H9 (cell line): ENCODE results near the gene GATD1. TPM values are rescaled to one million over a fixed set of nuclear protein-coding genes. Genes with fewer than 3 reads are reported as not detected.
A peak's percentile ranks its signal among the peaks of the same experiment; 100 is the strongest.

Experiments used
- DNase-seq: peaks from one replicate; pipeline ENCODE4 v3.0.0-alpha.2; 2017
- H2AFZ ChIP-seq: one replicate; pipeline ENCODE4 v1.6.1; 2013; ENCODE audit warnings: mild to moderate bottlenecking, low read length, control low read depth, moderate library complexity
- H2AK5ac ChIP-seq: 2 replicates; pipeline ENCODE4 v1.6.1; 2013; ENCODE audit warnings: low read length, control low read depth, mixed read lengths; ENCODE audit not compliant: insufficient read length
- H2BK120ac ChIP-seq: one replicate; pipeline ENCODE4 v1.6.1; 2013; ENCODE audit warnings: low read depth, mild to moderate bottlenecking, low read length, control low read depth, inconsistent platforms; ENCODE audit not compliant: poor library complexity, severe bottlenecking
- H2BK12ac ChIP-seq: 2 replicates; pipeline ENCODE4 v1.6.1; 2013; ENCODE audit warnings: low read length, control low read depth, mixed read lengths, low read depth; ENCODE audit not compliant: insufficient read length
- H2BK15ac ChIP-seq: 2 replicates; pipeline ENCODE4 v1.6.1; 2013; ENCODE audit warnings: low read depth, low read length, control low read depth
- H2BK20ac ChIP-seq: one replicate; pipeline ENCODE4 v1.6.1; 2013; ENCODE audit warnings: low read depth, mild to moderate bottlenecking, low read length, control low read depth, inconsistent platforms; ENCODE audit not compliant: poor library complexity, severe bottlenecking
- H2BK5ac ChIP-seq: 2 replicates; pipeline ENCODE4 v1.6.1; 2013; ENCODE audit warnings: low read length, control low read depth, mixed read lengths; ENCODE audit not compliant: insufficient read length
- H3K14ac ChIP-seq: 2 replicates; pipeline ENCODE4 v1.6.1; 2013; ENCODE audit warnings: low read length, control low read depth; ENCODE audit not compliant: insufficient read depth
- H3K18ac ChIP-seq: 2 replicates; pipeline ENCODE4 v1.6.1; 2013; ENCODE audit warnings: low read depth, mild to moderate bottlenecking, mixed read lengths, low read length, control low read depth; ENCODE audit not compliant: insufficient read length
- H3K23ac ChIP-seq: 2 replicates; pipeline ENCODE4 v1.6.1; 2013; ENCODE audit warnings: low read length, control low read depth, mixed read lengths, low read depth; ENCODE audit not compliant: insufficient read length
- H3K23me2 ChIP-seq: 2 replicates; pipeline ENCODE4 v1.6.1; 2013; ENCODE audit warnings: low read depth, mild to moderate bottlenecking, mixed read lengths, low read length, control low read depth; ENCODE audit not compliant: insufficient read length, poor library complexity, severe bottlenecking
- H3K27ac ChIP-seq: 2 replicates; pipeline ENCODE4 v1.5.1; 2013; ENCODE audit warnings: low read length, control low read depth, mixed read lengths, low read depth; ENCODE audit not compliant: insufficient read length
- H3K27me3 ChIP-seq: 2 replicates; pipeline ENCODE4 v1.6.1; 2013; ENCODE audit warnings: low read length, control low read depth, inconsistent platforms; ENCODE audit not compliant: insufficient read depth
- H3K4ac ChIP-seq: 2 replicates; pipeline ENCODE4 v1.6.1; 2013; ENCODE audit warnings: low read depth, mild to moderate bottlenecking, control low read depth, inconsistent platforms, low read length, moderate library complexity
- H3K4me1 ChIP-seq: 2 replicates; pipeline ENCODE4 v1.6.1; 2013; ENCODE audit warnings: low read length, control low read depth, inconsistent platforms; ENCODE audit not compliant: insufficient read depth
- H3K4me2 ChIP-seq: 2 replicates; pipeline ENCODE4 v1.6.1; 2013; ENCODE audit warnings: low read length, control low read depth, mixed read lengths; ENCODE audit not compliant: insufficient read length, insufficient read depth
- H3K56ac ChIP-seq: 2 replicates; pipeline ENCODE4 v1.6.1; 2013; ENCODE audit warnings: low read depth, mild to moderate bottlenecking, mixed read lengths, low read length, control low read depth; ENCODE audit not compliant: insufficient read length
- H3K79me1 ChIP-seq: 2 replicates; pipeline ENCODE4 v1.6.1; 2013; ENCODE audit warnings: low read depth, mild to moderate bottlenecking, moderate library complexity, low read length, control low read depth, inconsistent platforms; ENCODE audit not compliant: insufficient read depth, poor library complexity, severe bottlenecking
- H3K79me2 ChIP-seq: 2 replicates; pipeline ENCODE4 v1.6.1; 2013; ENCODE audit warnings: low read length, control low read depth, inconsistent platforms; ENCODE audit not compliant: insufficient read depth
- H3K9ac ChIP-seq: 2 replicates; pipeline ENCODE4 v1.6.1; 2013; ENCODE audit warnings: low read length, control low read depth, mixed read lengths; ENCODE audit not compliant: insufficient read length; ENCODE audit errors: extremely low read depth
- H3K9me3 ChIP-seq: one replicate; pipeline ENCODE4 v1.6.1; 2013; ENCODE audit warnings: low read depth, low read length, inconsistent platforms; ENCODE audit not compliant: control insufficient read depth
- H3T11ph ChIP-seq: one replicate; pipeline ENCODE4 v1.6.1; 2013; ENCODE audit warnings: mild to moderate bottlenecking, low read length, control low read depth, inconsistent platforms
- H4K20me1 ChIP-seq: one replicate; pipeline ENCODE4 v1.6.1; 2013; ENCODE audit not compliant: control insufficient read depth, insufficient read length, insufficient read depth
- H4K5ac ChIP-seq: 2 replicates; pipeline ENCODE4 v1.6.1; 2013; ENCODE audit warnings: low read depth, mild to moderate bottlenecking, mixed read lengths, low read length, control low read depth; ENCODE audit not compliant: insufficient read length
- H4K8ac ChIP-seq: replicated peaks from 2 replicates; pipeline ENCODE4 v1.6.1; 2013; ENCODE audit warnings: low read length, control low read depth, mixed read lengths, low read depth; ENCODE audit not compliant: insufficient read length
- H4K91ac ChIP-seq: 2 replicates; pipeline ENCODE4 v1.6.1; 2013; ENCODE audit warnings: low read depth, mild to moderate bottlenecking, moderate library complexity, mixed read lengths, low read length, control low read depth; ENCODE audit not compliant: insufficient read length
- H3K27ac Mint-ChIP-seq, 3 experiments: 2 replicates in 2 of 3; 3 replicates in 1 of 3; pipeline ENCODE4 v1.8.0; 2020 to 2021; ENCODE audit warnings: mixed read lengths in 3 of 3, mild to moderate bottlenecking in 1 of 3, moderate library complexity in 1 of 3
- H3K27me3 Mint-ChIP-seq: 2 replicates; pipeline ENCODE4 v1.8.0; 2021; ENCODE audit warnings: low read depth, mild to moderate bottlenecking, moderate library complexity, mixed read lengths
- H3K36me3 Mint-ChIP-seq, 3 experiments: 2 replicates in 2 of 3; 3 replicates in 1 of 3; pipeline ENCODE4 v1.8.0; 2020 to 2021; ENCODE audit warnings: low read depth in 3 of 3, mixed read lengths in 3 of 3; ENCODE audit not compliant: insufficient read depth in 1 of 3
- H3K4me1 Mint-ChIP-seq, 2 experiments: 2 replicates each; pipeline ENCODE4 v1.8.0; 2020; ENCODE audit warnings: mixed read lengths in 2 of 2
- H3K4me3 Mint-ChIP-seq, 2 experiments: 2 replicates in 1 of 2; 3 replicates in 1 of 2; pipeline ENCODE4 v1.8.0; 2020 to 2021; ENCODE audit warnings: mild to moderate bottlenecking in 2 of 2, mixed read lengths in 2 of 2, moderate library complexity in 1 of 2
- H3K9me3 Mint-ChIP-seq, 2 experiments: 2 replicates in 1 of 2; 3 replicates in 1 of 2; pipeline ENCODE4 v1.8.0; 2020; ENCODE audit warnings: mild to moderate bottlenecking in 2 of 2, mixed read lengths in 2 of 2, moderate library complexity in 1 of 2
- WGBS: extraction: QIAGEN DNeasy Blood & Tissue Kit; methylation state at CpG from one replicate; pipeline ENCODE4 v1.1.7; 2013; ENCODE audit warnings: missing lambda C conversion rate, low lambda C conversion rate, mixed read lengths; ENCODE audit not compliant: insufficient read length; ENCODE audit errors: extremely low coverage; 5-methylcytosine and 5-hydroxymethylcytosine counted together
- total RNA-seq: library from RNA; stranded (reverse); gene quantifications from 2 replicates; pipeline ENCODE4 v1.2.1, GENCODE V29; 2021
- TF ChIP-seq, protein P1 (sequence below): fragments of 200-600 bp; sonication (generic); conservative IDR thresholded peaks from 3 replicates; pipeline ENCODE4 v1.8.0; 2021; ENCODE audit warnings: antibody characterized with exemption, mild to moderate bottlenecking

Gene GATD1
- total RNA-seq, 1 experiment from 2014 or later: 60.0 TPM

DNA sequence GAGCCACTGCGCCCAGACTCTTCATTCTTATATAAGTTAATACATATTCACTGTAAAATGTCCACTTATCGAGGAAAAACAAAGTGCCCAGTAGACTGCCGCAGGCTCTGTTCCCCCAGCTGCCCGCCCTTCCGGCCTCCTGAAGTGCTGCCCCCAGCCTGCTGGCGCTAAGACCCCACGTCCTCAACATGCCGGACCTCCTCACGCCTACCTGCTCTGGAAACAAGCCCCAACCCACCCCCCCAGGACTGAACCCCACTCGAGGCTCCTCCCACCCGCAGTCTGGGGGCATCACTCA lies 1.1 kb downstream of the GATD1 start:
- Histone ChIP-seq H3K27me3 (no peaks in the 10 kb centered on the region), H4K91ac (no peak overlapping the region), H3K79me2 (peaks cover 4% of the 10 kb centered on the region; the same call in 1 of the 2 replicates), H3K79me1 (peaks cover 12% of the 10 kb centered on the region), H4K8ac (no peak overlapping the region), H2BK20ac (no peak overlapping the region), H3K4ac (no peak overlapping the region), H2AK5ac (no peak overlapping the region), H2AFZ (no peak overlapping the region), H3K14ac (no peak overlapping the region; the same call in 1 of the 2 replicates), H2BK5ac (no peak overlapping the region), H3K9me3 (no peaks in the 10 kb centered on the region), H2BK15ac (no peak overlapping the region), H3T11ph (no peak overlapping the region), H4K5ac (no peak overlapping the region), H2BK120ac (no peak overlapping the region), H3K4me2 (peak overlapping the region; percentile 78), H3K56ac (no peak overlapping the region), H3K23ac (no peak overlapping the region), H2BK12ac (no peak overlapping the region), H3K23me2 (peaks cover 17% of the 10 kb centered on the region), H3K4me1 (no peaks in the 10 kb centered on the region; the same call in 1 of the 2 replicates), H3K27ac (no peak overlapping the region), H4K20me1 (no peaks in the 10 kb centered on the region), H3K9ac (peak overlapping the region; percentile 55), H3K18ac (no peak overlapping the region)
- H3K9me3 Mint-ChIP-seq: no peaks in the 10 kb centered on the region
- DNase-seq: no peak
- H3K27me3 Mint-ChIP-seq: no peaks in the 10 kb centered on the region
- H3K4me3 Mint-ChIP-seq: peak overlapping the region; percentile 82 to 91
- peaks cover 4 to 20% (median 13%) of the 10 kb centered on the region in 3 experiments; a peak in 6 of 7 replicates for H3K36me3 Mint-ChIP-seq
- peaks cover 17 to 25% of the 10 kb centered on the region in 2 experiments for H3K4me1 Mint-ChIP-seq
- no CpG with 5 or more reads among the region's 11 CpGs for whole genome bisulfite sequencing
- TF ChIP-seq, protein P1, sequence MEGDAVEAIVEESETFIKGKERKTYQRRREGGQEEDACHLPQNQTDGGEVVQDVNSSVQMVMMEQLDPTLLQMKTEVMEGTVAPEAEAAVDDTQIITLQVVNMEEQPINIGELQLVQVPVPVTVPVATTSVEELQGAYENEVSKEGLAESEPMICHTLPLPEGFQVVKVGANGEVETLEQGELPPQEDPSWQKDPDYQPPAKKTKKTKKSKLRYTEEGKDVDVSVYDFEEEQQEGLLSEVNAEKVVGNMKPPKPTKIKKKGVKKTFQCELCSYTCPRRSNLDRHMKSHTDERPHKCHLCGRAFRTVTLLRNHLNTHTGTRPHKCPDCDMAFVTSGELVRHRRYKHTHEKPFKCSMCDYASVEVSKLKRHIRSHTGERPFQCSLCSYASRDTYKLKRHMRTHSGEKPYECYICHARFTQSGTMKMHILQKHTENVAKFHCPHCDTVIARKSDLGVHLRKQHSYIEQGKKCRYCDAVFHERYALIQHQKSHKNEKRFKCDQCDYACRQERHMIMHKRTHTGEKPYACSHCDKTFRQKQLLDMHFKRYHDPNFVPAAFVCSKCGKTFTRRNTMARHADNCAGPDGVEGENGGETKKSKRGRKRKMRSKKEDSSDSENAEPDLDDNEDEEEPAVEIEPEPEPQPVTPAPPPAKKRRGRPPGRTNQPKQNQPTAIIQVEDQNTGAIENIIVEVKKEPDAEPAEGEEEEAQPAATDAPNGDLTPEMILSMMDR: no peak
- peak overlapping the region; percentile 53 to 88 (median 59); a peak in 6 of 7 replicates for H3K27ac Mint-ChIP-seq
